ENCODE measurements around the gene DNASE2. TPM values are rescaled to one million over a fixed set of nuclear protein-coding genes. Genes with fewer than 3 reads are reported as not detected.
A peak's percentile ranks its signal among the peaks of the same experiment; 100 is the strongest.

The DNASE2 gene
- total and polyA plus RNA-seq, 2 donors = 10.6 to 58.9 TPM

- WGBS = under 1% methylated on average over 69 of the region's 69 CpGs
- no peak for DNase-seq (ENCODE audit: extremely low spot score)
- Histone ChIP-seq H3K4me1 (ENCODE audit: insufficient read depth) (no peaks in the 10 kb centered on the region), H3K36me3 (ENCODE audit: insufficient read depth) (no peaks in the 10 kb centered on the region), H3K4me3 (ENCODE audit: low read depth, low read length) (peak within 1 kb of the TSS; percentile 22), H3K27ac (ENCODE audit: low read depth) (no peak within 1 kb of the TSS)
These were observed 42.9 kb downstream of the DNASE2 start, which contains the start of gene MAST1 for GRCh38 chr19:12838182-12838885. TSS of gene MAST1 (plus strand) at chr19:12838515. CDS start at chr19:12838573, 58 bp downstream.

GRCh38 chr19:12837225-12837624 is 44.0 kb downstream of the DNASE2 start:
- Histone ChIP-seq H3K4me3 (ENCODE audit: low read depth, low read length) (no peak overlapping the region), H3K36me3 (ENCODE audit: insufficient read depth) (no peaks in the 10 kb centered on the region), H3K27ac (ENCODE audit: low read depth) (no peak overlapping the region), H3K4me1 (ENCODE audit: insufficient read depth) (no peaks in the 10 kb centered on the region)
- 76% methylated on average over 4 of the region's 4 CpGs for WGBS
- no peak for DNase-seq (ENCODE audit: extremely low spot score)

- no peak for DNase-seq (ENCODE audit: extremely low spot score)
- Histone ChIP-seq H3K36me3 (ENCODE audit: insufficient read depth) (no peaks in the 10 kb centered on the region), H3K4me3 (ENCODE audit: low read depth, low read length) (no peak overlapping the region), H3K4me1 (ENCODE audit: insufficient read depth) (no peaks in the 10 kb centered on the region), H3K27ac (ENCODE audit: low read depth) (no peak overlapping the region)
- 6% methylated on average over 6 of the region's 6 CpGs for WGBS
These were observed 44.8 kb downstream of the DNASE2 start for GRCh38 chr19:12836529-12836863.

GRCh38 chr19:12834976-12835757 is 46.1 kb downstream of the DNASE2 start:
- WGBS = 8% methylated on average over 39 of the region's 39 CpGs
- H3K36me3 ChIP-seq (ENCODE audit: insufficient read depth) = no peaks in the 10 kb centered on the region
- DNase-seq (ENCODE audit: extremely low spot score) = no peak
- H3K4me1 ChIP-seq (ENCODE audit: insufficient read depth) = no peaks in the 10 kb centered on the region
- no peak overlapping the region for H3K4me3 ChIP-seq (ENCODE audit: low read depth, low read length)
- H3K27ac ChIP-seq (ENCODE audit: low read depth) = no peak overlapping the region

- H3K36me3 ChIP-seq (ENCODE audit: insufficient read depth) = no peaks in the 10 kb centered on the region
- peak within 1 kb of the TSS; percentile 37 for H3K4me3 ChIP-seq (ENCODE audit: low read depth, low read length)
- H3K4me1 ChIP-seq (ENCODE audit: insufficient read depth) = no peaks in the 10 kb centered on the region
- WGBS = 7% methylated on average over 20 of the region's 20 CpGs
- no peak for DNase-seq (ENCODE audit: extremely low spot score)
- no peak within 1 kb of the TSS for H3K27ac ChIP-seq (ENCODE audit: low read depth)
These were observed 46.7 kb downstream of the DNASE2 start, which contains the start of gene RTBDN for GRCh38 chr19:12834566-12834943. TSS of gene RTBDN (minus strand) at chr19:12834579. CDS start at chr19:12829979, 4,600 bp downstream.

- WGBS = 1% methylated on average over 85 of the region's 87 CpGs
- no peak for DNase-seq (ENCODE audit: extremely low spot score)
- H3K36me3 ChIP-seq (ENCODE audit: insufficient read depth) = no peaks in the 10 kb centered on the region
- no peaks in the 10 kb centered on the region for H3K4me1 ChIP-seq (ENCODE audit: insufficient read depth)
- H3K4me3 ChIP-seq (ENCODE audit: low read depth, low read length) = peak overlapping the region; percentile 37
- no peak overlapping the region for H3K27ac ChIP-seq (ENCODE audit: low read depth)
These were observed 47.3 kb downstream of the DNASE2 start for GRCh38 chr19:12833738-12834565.

GRCh38 chr19:12833418-12833737 is 47.9 kb downstream of the DNASE2 start:
- Histone ChIP-seq H3K36me3 (ENCODE audit: insufficient read depth) (no peaks in the 10 kb centered on the region), H3K4me1 (ENCODE audit: insufficient read depth) (no peaks in the 10 kb centered on the region), H3K27ac (ENCODE audit: low read depth) (no peak overlapping the region), H3K4me3 (ENCODE audit: low read depth, low read length) (peak overlapping the region; percentile 37)
- WGBS = 1% methylated on average over 2 of the region's 5 CpGs
- DNase-seq (ENCODE audit: extremely low spot score) = no peak

- DNase-seq (ENCODE audit: extremely low spot score) = no peak
- Histone ChIP-seq H3K27ac (ENCODE audit: low read depth) (no peak overlapping the region), H3K4me3 (ENCODE audit: low read depth, low read length) (no peak overlapping the region), H3K36me3 (ENCODE audit: insufficient read depth) (no peaks in the 10 kb centered on the region), H3K4me1 (ENCODE audit: insufficient read depth) (no peaks in the 10 kb centered on the region)
- 6% methylated on average over 23 of the region's 23 CpGs for WGBS
These were observed 52.8 kb downstream of the DNASE2 start for GRCh38 chr19:12828494-12828893.

- H3K36me3 ChIP-seq (ENCODE audit: insufficient read depth) = no peaks in the 10 kb centered on the region
- DNase-seq (ENCODE audit: extremely low spot score) = no peak
- 5% methylated on average over 46 of the region's 46 CpGs for WGBS
- H3K27ac ChIP-seq (ENCODE audit: low read depth) = no peak overlapping the region
- no peaks in the 10 kb centered on the region for H3K4me1 ChIP-seq (ENCODE audit: insufficient read depth)
- peak overlapping the region; percentile 3 for H3K4me3 ChIP-seq (ENCODE audit: low read depth, low read length)
These were observed 55.8 kb downstream of the DNASE2 start for GRCh38 chr19:12825254-12826131.

Small RNAs within 50 kb of the gene (small RNA-seq; reads per million reads assigned to genes)
- gene MIR5695 = 0.68 reads per million, percentile 61 among the genes with 10 or more reads in this experiment
- not detected for gene MIR6794

Other genes starting within 250 kb of the DNASE2 start
- 31.1 TPM for gene MAN2B1, start 214.7 kb downstream of the DNASE2 start, total RNA-seq
- 60.0 TPM for gene MAN2B1, start 214.7 kb downstream of the DNASE2 start, polyA plus RNA-seq
- 5.1 TPM for gene WDR83, start 214.6 kb downstream of the DNASE2 start, total RNA-seq
- 17.5 TPM for gene WDR83, start 214.6 kb downstream of the DNASE2 start, polyA plus RNA-seq
- 29.9 TPM for gene DHPS, start 199.6 kb downstream of the DNASE2 start, total RNA-seq
- gene DHPS, start 199.6 kb downstream of the DNASE2 start, polyA plus RNA-seq = 99.0 TPM
- gene GNG14, start 193.5 kb downstream of the DNASE2 start, total RNA-seq = not detected
- not detected for gene GNG14, start 193.5 kb downstream of the DNASE2 start, polyA plus RNA-seq
- gene FBXW9, start 184.8 kb downstream of the DNASE2 start, total RNA-seq = 2.6 TPM
- 8.9 TPM for gene FBXW9, start 184.8 kb downstream of the DNASE2 start, polyA plus RNA-seq
- gene TNPO2, start 157.5 kb downstream of the DNASE2 start, total RNA-seq = 35.4 TPM
- 50.7 TPM for gene TNPO2, start 157.5 kb downstream of the DNASE2 start, polyA plus RNA-seq
- 59.5 TPM for gene TRIR, start 146.8 kb downstream of the DNASE2 start, total RNA-seq
- gene TRIR, start 146.8 kb downstream of the DNASE2 start, polyA plus RNA-seq = 285 TPM
- 22.7 TPM for gene GET3, start 144.0 kb downstream of the DNASE2 start, total RNA-seq
- 84.4 TPM for gene GET3, start 144.0 kb downstream of the DNASE2 start, polyA plus RNA-seq
- not detected for gene BEST2, start 129.7 kb downstream of the DNASE2 start, total RNA-seq
- gene BEST2, start 129.7 kb downstream of the DNASE2 start, polyA plus RNA-seq = not detected
- gene HOOK2, start 105.9 kb downstream of the DNASE2 start, total RNA-seq = 30.2 TPM
- 28.4 TPM for gene HOOK2, start 105.9 kb downstream of the DNASE2 start, polyA plus RNA-seq
- 107 TPM for gene JUNB, start 90.0 kb downstream of the DNASE2 start, total RNA-seq
- gene JUNB, start 90.0 kb downstream of the DNASE2 start, polyA plus RNA-seq = 545 TPM
- 74.2 TPM for gene PRDX2, start 79.6 kb downstream of the DNASE2 start, total RNA-seq
- 245 TPM for gene PRDX2, start 79.6 kb downstream of the DNASE2 start, polyA plus RNA-seq
- gene THSD8, start 79.4 kb downstream of the DNASE2 start, total RNA-seq = not detected
- gene THSD8, start 79.4 kb downstream of the DNASE2 start, polyA plus RNA-seq = not detected
- gene RNASEH2A, start 74.9 kb downstream of the DNASE2 start, total RNA-seq = 9.5 TPM
- 12.8 TPM for gene RNASEH2A, start 74.9 kb downstream of the DNASE2 start, polyA plus RNA-seq
- not detected for gene RTBDN, start 46.9 kb downstream of the DNASE2 start, total RNA-seq
- gene RTBDN, start 46.9 kb downstream of the DNASE2 start, polyA plus RNA-seq = 0.65 TPM
- gene MAST1, start 42.9 kb downstream of the DNASE2 start, total RNA-seq = 0.74 TPM
- gene MAST1, start 42.9 kb downstream of the DNASE2 start, polyA plus RNA-seq = 1.1 TPM
- gene KLF1, start 5.8 kb upstream of the DNASE2 start, total RNA-seq = 0.26 TPM
- 0.08 TPM for gene KLF1, start 5.8 kb upstream of the DNASE2 start, polyA plus RNA-seq
- gene GCDH, start 9.7 kb upstream of the DNASE2 start, total RNA-seq = 13.8 TPM
- 54.5 TPM for gene GCDH, start 9.7 kb upstream of the DNASE2 start, polyA plus RNA-seq
- 0.85 TPM for gene SYCE2, start 37.8 kb upstream of the DNASE2 start, total RNA-seq
- gene SYCE2, start 37.8 kb upstream of the DNASE2 start, polyA plus RNA-seq = 0.10 TPM
- gene FARSA, start 52.3 kb upstream of the DNASE2 start, total RNA-seq = 27.2 TPM
- 51.3 TPM for gene FARSA, start 52.3 kb upstream of the DNASE2 start, polyA plus RNA-seq
- gene CALR, start 57.2 kb upstream of the DNASE2 start, total RNA-seq = 350 TPM
- 366 TPM for gene CALR, start 57.2 kb upstream of the DNASE2 start, polyA plus RNA-seq
- gene RAD23A, start 64.4 kb upstream of the DNASE2 start, total RNA-seq = 29.5 TPM
- 129 TPM for gene RAD23A, start 64.4 kb upstream of the DNASE2 start, polyA plus RNA-seq
- 7.3 TPM for gene GADD45GIP1, start 75.8 kb upstream of the DNASE2 start, total RNA-seq
- 45.9 TPM for gene GADD45GIP1, start 75.8 kb upstream of the DNASE2 start, polyA plus RNA-seq
- gene DAND5, start 88.1 kb upstream of the DNASE2 start, total RNA-seq = not detected
- gene DAND5, start 88.1 kb upstream of the DNASE2 start, polyA plus RNA-seq = not detected
- gene NFIX, start 114.0 kb upstream of the DNASE2 start, total RNA-seq = 83.5 TPM
- 88.6 TPM for gene NFIX, start 114.0 kb upstream of the DNASE2 start, polyA plus RNA-seq
- gene LYL1, start 221.4 kb upstream of the DNASE2 start, total RNA-seq = 4.8 TPM
- 15.7 TPM for gene LYL1, start 221.4 kb upstream of the DNASE2 start, polyA plus RNA-seq
- 16.5 TPM for gene TRMT1, start 235.3 kb upstream of the DNASE2 start, total RNA-seq
- gene TRMT1, start 235.3 kb upstream of the DNASE2 start, polyA plus RNA-seq = 31.2 TPM
- 10.2 TPM for gene NACC1, start 236.8 kb upstream of the DNASE2 start, total RNA-seq
- 25.7 TPM for gene NACC1, start 236.8 kb upstream of the DNASE2 start, polyA plus RNA-seq

Measured in urinary bladder (tissue), 4 donors.